Heart left ventricle (tissue), 16 donors: Measurements from ENCODE around the gene ARMC6. TPM values are rescaled to one million over a fixed set of nuclear protein-coding genes. Genes with fewer than 3 reads are reported as not detected.

Experiments
- ATAC-seq, 4 donors: fragments of 200-7000 bp; cut with Tn5 transposase; one replicate each; pipeline ENCODE4 v1.9.1; 2020 to 2022; ENCODE audit warnings: moderate library complexity in 4 of 4, mild to moderate bottlenecking in 3 of 4, moderate number of reproducible peaks in 1 of 4
- DNase-seq, 5 donors: peaks; one replicate each; pipeline ENCODE4 v3.0.0-alpha.2; 2020
- H3K27ac ChIP-seq, 12 donors: fragments of 200-600 bp; sonication (generic) in 4 of 12; one replicate each; pipeline versions ENCODE4 v1.5.0 to v1.8.0; 2016 to 2022; ENCODE audit warnings: mild to moderate bottlenecking in 2 of 12
- H3K27me3 ChIP-seq, 9 donors: fragments of 200-600 bp; sonication (generic) in 2 of 9; one replicate each; pipeline versions ENCODE4 v1.5.1 to v1.8.0; 2016 to 2022; ENCODE audit warnings: mild to moderate bottlenecking in 3 of 9
- H3K36me3 ChIP-seq, 9 donors: fragments of 200-600 bp; sonication (generic) in 2 of 9; one replicate each; pipeline versions ENCODE4 v1.5.0 to v1.8.0; 2018 to 2022; ENCODE audit warnings: mild to moderate bottlenecking in 2 of 9
- H3K4me1 ChIP-seq, 12 donors: fragments of 200-600 bp; sonication (generic) in 4 of 12; one replicate each; pipeline versions ENCODE4 v1.5.0 to v1.8.0; 2016 to 2022; ENCODE audit warnings: mild to moderate bottlenecking in 3 of 12
- H3K4me3 ChIP-seq, 12 donors: fragments of 200-600 bp; sonication (generic) in 4 of 12; one replicate each; pipeline versions ENCODE4 v1.5.0 to v1.8.0; 2017 to 2022; ENCODE audit warnings: mild to moderate bottlenecking in 9 of 12, moderate library complexity in 4 of 12
- H3K9me3 ChIP-seq, 12 donors: fragments of 200-600 bp; sonication (generic) in 4 of 12; one replicate each; pipeline versions ENCODE4 v1.5.0 to v1.8.0; 2016 to 2022; ENCODE audit warnings: mild to moderate bottlenecking in 1 of 12
- POLR2A ChIP-seq, 2 donors: fragments of 450-650 bp; IDR thresholded peaks; one replicate each; pipeline ENCODE4 v1.6.1; 2017; ENCODE audit warnings: antibody characterized with exemption in 2 of 2, mild to moderate bottlenecking in 2 of 2, moderate library complexity in 2 of 2
- WGBS, 4 donors: extraction: QIAGEN DNeasy Blood & Tissue Kit in 2 of 4; methylation state at CpG; one replicate each; pipeline versions ENCODE4 v1.1.5 to v1.1.7; 2013 to 2018; 5-methylcytosine and 5-hydroxymethylcytosine counted together
- intact Hi-C, 10 donors: fragments of 100-400 bp; cut with DNase I; formaldehyde crosslinking; loops; one replicate each; pipeline versions ENCODE4 v1.11.1 to v1.14.2; 2022
- polyA plus RNA-seq, 2 donors: library from polyadenylated mRNA; stranded (reverse); fragments of 200-250 nt; gene quantifications; one replicate each; pipeline ENCODE4 v1.2.3, GENCODE V29; 2013
- total RNA-seq, 9 donors: library from RNA; depleted of rRNA in 2 of 9; stranded (reverse); fragments of >200 nt in 2 of 9; fragmentation: NEBNext Ultra II Directional in 3 of 9; extraction: Animal tissue kit (Norgen Biotek cat#: 25700) in 3 of 9; gene quantifications; one replicate each; pipeline versions ENCODE4 v1.1.0 to v1.2.4, GENCODE V29; 2016 to 2023
- TF ChIP-seq, protein P1 (sequence below), 12 donors: fragments of 200-600 bp; sonication (generic) in 4 of 12; IDR thresholded peaks; one replicate each; pipeline versions ENCODE4 v1.5.0 to v1.8.0; 2018 to 2022; ENCODE audit warnings: antibody characterized with exemption in 12 of 12, mild to moderate bottlenecking in 5 of 12
- donor health status: ischemic (EF 13 %, LVEDD 7.1; RV severe dilation, severe dysfunction).
- donor health status: healthy with polysubstance abuse.
- donor health status: DM: no; HTN: yes; CAD: no.
- donor health status: DM: no; HTN: no; CAD: no.
- donor health status: ischemic (EF 25% LVEDD 6.9; RV normal size, moderate dysfunction).
- donor health status: ischemic (EF 25% LVEDD 5.7; RV mildly dilated, moderate dysfunction).
- donor health status: healthy.
- donor health status: DM: yes; HTN: yes; CAD: no.
- donor health status: ischemic (EF 35%, LVEDD 5.7; RV mildly dilated, moderate dysfunction).
- donor health status: nonischemic (EF 11% LVEDD 7.7; RV severe dilation, severe dysfunction).
- donor health status: DM: yes; HTN: yes; CAD: no.
- donor health status: PGD.
- donor health status: ischemic (EF 29% LVEDD 5.4; RV normal size, mild dysfunction).
- donor health status: nonischemic (EF 23%, LVEDD 6.1; RV moderate dilation, normal function).

ARMC6 gene
- total and polyA plus RNA-seq, 11 donors, result 9.9 to 24.7 (median 18.0) TPM

DNA sequence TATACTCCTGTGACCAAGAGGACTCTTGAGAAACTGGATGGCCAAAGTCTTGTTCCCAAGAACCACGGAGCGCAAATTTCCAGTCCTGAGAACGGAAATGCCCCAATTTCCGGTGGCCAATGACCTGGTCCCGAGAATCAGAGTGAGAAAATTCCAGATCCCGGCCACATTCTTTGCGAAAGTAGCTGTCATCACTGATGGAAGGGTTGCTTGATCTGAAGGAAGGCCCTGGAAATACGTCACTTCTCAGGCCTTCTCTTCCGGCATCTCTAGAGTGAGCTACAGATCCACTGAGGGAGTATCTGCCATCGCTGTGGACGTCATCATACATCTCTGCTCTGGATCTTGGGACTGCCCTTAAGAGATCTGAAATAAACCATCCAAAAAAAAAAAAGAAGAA, 7.5 kb upstream of the ARMC6 start:
- DNase-seq (no peak), ATAC-seq (no peak)
- peaks cover 0 to 95% (median 88%) of the 10 kb centered on the region in 9 donors for H3K36me3 ChIP-seq
- H3K9me3 ChIP-seq, result no peaks in the 10 kb centered on the region
- TF ChIP-seq, protein P1, sequence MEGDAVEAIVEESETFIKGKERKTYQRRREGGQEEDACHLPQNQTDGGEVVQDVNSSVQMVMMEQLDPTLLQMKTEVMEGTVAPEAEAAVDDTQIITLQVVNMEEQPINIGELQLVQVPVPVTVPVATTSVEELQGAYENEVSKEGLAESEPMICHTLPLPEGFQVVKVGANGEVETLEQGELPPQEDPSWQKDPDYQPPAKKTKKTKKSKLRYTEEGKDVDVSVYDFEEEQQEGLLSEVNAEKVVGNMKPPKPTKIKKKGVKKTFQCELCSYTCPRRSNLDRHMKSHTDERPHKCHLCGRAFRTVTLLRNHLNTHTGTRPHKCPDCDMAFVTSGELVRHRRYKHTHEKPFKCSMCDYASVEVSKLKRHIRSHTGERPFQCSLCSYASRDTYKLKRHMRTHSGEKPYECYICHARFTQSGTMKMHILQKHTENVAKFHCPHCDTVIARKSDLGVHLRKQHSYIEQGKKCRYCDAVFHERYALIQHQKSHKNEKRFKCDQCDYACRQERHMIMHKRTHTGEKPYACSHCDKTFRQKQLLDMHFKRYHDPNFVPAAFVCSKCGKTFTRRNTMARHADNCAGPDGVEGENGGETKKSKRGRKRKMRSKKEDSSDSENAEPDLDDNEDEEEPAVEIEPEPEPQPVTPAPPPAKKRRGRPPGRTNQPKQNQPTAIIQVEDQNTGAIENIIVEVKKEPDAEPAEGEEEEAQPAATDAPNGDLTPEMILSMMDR (IDR thresholded peaks at IDR 0.05), result no peak
- TF ChIP-seq POLR2A (IDR thresholded peaks at IDR 0.05), result no peak
- H3K27ac ChIP-seq, result no peak overlapping the region
- H3K4me3 ChIP-seq, result no peak overlapping the region
- intact Hi-C loops, result no loop called here
- no peaks in the 10 kb centered on the region for H3K27me3 ChIP-seq
- peaks cover 0 to 14% (median 0%) of the 10 kb centered on the region in 12 donors for H3K4me1 ChIP-seq
- 85 to 92% (median 87%) methylated on average over 11 of the region's 11 CpGs for WGBS, 4 donors

DNA sequence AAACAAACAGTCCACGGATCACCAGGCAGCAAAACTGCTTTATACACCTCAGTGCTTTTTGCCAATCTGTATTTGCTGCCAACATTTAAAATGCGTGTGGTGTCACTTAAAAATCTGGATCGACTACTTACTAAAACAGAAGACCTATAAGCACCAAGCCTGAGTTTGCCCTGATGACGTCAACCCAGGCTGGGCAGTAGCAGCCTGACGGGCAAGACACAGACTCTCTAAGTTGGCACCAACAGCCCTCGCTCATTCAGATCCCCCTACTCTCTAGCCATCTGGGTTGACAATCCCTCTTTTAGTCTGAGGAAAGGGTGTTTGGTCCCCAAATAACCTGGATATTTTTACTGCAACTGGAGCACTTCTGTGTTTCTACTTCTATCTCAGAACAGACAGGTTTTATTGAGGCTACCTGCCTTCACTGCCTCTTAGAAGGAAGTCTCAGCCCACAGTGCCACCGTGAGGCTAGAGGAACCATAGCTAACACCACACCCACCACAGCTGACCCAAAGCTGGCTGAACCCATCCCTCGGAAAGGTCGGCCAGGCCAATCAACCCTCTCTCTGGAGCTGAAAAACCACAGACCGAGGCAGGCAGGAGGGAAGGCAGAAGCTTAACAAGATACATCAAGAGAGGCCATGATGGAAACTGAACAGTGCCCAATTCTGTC, 7.0 kb upstream of the ARMC6 start:
- peaks cover 0 to 20% (median 2%) of the 10 kb centered on the region in 12 donors for H3K4me1 ChIP-seq
- no peaks in the 10 kb centered on the region for H3K9me3 ChIP-seq
- H3K27ac ChIP-seq, result no peak overlapping the region
- intact Hi-C loops, result no loop called here
- peaks cover 0 to 93% (median 89%) of the 10 kb centered on the region in 9 donors for H3K36me3 ChIP-seq
- H3K4me3 ChIP-seq, result no peak overlapping the region
- DNase-seq, result no peak
- no peaks in the 10 kb centered on the region for H3K27me3 ChIP-seq
- WGBS, 4 donors, result 67 to 73% (median 68%) methylated on average over 10 of the region's 10 CpGs
- ATAC-seq, result peak in 3 of 4 donors; percentile 33 to 57 (median 45)
- no peak for TF ChIP-seq POLR2A (IDR thresholded peaks at IDR 0.05)
- TF ChIP-seq, protein P1 (IDR thresholded peaks at IDR 0.05), result peak in 1 of 12 donors; percentile 13

DNA sequence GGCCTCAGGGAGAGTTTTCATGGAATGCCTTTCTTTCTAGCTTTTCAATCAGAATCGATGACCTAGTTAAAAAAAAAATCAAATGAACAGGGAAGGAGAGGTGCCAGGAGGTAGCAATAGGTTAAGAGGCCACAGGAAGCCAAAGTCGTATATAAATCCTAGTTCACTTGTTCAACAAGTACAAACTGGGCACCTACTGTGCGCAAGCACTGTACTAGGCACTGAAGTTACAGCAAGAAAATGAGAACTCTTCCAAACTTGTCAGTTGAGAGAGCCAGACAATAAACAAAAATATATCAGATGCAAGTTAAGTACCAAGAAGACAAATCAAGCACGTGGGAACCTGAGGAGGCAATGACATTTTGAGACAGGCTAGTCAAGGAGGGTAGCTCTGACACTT, 6.2 kb upstream of the ARMC6 start:
- peaks cover 0 to 88% (median 86%) of the 10 kb centered on the region in 9 donors for H3K36me3 ChIP-seq

DNA sequence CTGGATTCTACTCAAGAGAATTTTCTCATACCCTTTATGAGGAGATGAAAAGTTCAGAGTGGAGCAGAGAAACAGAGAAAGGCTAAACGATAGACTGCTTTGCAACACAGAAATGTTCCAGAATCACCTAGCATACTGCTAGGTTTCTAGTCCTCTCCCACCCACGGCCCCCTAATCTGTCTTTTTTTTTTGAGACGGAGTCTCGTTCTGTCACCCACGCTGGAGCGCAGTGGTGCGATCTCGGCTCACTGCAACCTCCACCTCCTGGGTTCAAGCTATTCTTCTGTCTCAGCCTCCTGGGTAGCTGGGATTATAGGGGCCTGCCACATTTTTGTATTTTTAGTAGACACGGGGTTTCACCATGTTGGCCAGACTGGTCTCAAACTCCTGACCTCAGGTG, 4.9 kb upstream of the ARMC6 start:
- H3K4me1 ChIP-seq, result peaks cover 0 to 22% (median 12%) of the 10 kb centered on the region in 12 donors
- DNase-seq (no peak), ATAC-seq (no peak)
- no peaks in the 10 kb centered on the region for H3K27me3 ChIP-seq
- 91 to 94% (median 93%) methylated on average over 9 of the region's 9 CpGs for whole genome bisulfite sequencing, 4 donors
- intact Hi-C loops, result no loop called here
- no peak overlapping the region for H3K27ac ChIP-seq
- H3K36me3 ChIP-seq, result peaks cover 0 to 75% (median 73%) of the 10 kb centered on the region in 9 donors
- H3K4me3 ChIP-seq, result no peak overlapping the region
- no peaks in the 10 kb centered on the region for H3K9me3 ChIP-seq
- TF ChIP-seq POLR2A (IDR thresholded peaks at IDR 0.05), result no peak
- TF ChIP-seq, protein P1 (IDR thresholded peaks at IDR 0.05), result no peak

More for the DNA sequence above, 6.2 kb upstream of the ARMC6 start:
- 84 to 90% (median 87%) methylated on average over 4 of the region's 4 CpGs for whole genome bisulfite sequencing, 4 donors
- Histone ChIP-seq H3K27me3 (no peaks in the 10 kb centered on the region), H3K4me3 (no peak overlapping the region), H3K27ac (no peak overlapping the region), H3K4me1 (peaks cover 0 to 28% (median 9%) of the 10 kb centered on the region in 12 donors), H3K9me3 (no peaks in the 10 kb centered on the region)
- ATAC-seq, result no peak
- intact Hi-C loops, result no loop called here
- no peak for DNase-seq
- no peak for TF ChIP-seq POLR2A (IDR thresholded peaks at IDR 0.05)
- TF ChIP-seq, protein P1 (IDR thresholded peaks at IDR 0.05), result no peak
